Measurements from ENCODE around the gene ABCG1. TPM values are rescaled to one million over a fixed set of nuclear protein-coding genes. Genes with fewer than 3 reads are reported as not detected.

The ABCG1 gene
- polyA plus RNA-seq, 1 donor from 2014 or later: 14.2 TPM

- TF ChIP-seq SMC3 (conservative IDR thresholded peaks at IDR 0.05; ENCODE audit: poor library complexity): no peak
- TF ChIP-seq CTCF (IDR thresholded peaks at IDR 0.05; ENCODE audit: poor library complexity, severe bottlenecking): no peak
- no peak for TF ChIP-seq RAD21 (conservative IDR thresholded peaks at IDR 0.05)
- TF ChIP-seq MXI1 (conservative IDR thresholded peaks at IDR 0.05; ENCODE audit: poor library complexity, severe bottlenecking): no peak
- TF ChIP-seq POLR2AphosphoS5 (IDR thresholded peaks at IDR 0.05): no peak
- TF ChIP-seq EZH2 (IDR thresholded peaks at IDR 0.05; ENCODE audit: borderline replicate concordance, insufficient read depth, low read length, poor library complexity, severe bottlenecking): no peak
- no peak for TF ChIP-seq REST (IDR thresholded peaks at IDR 0.05; ENCODE audit: borderline replicate concordance)
- TF ChIP-seq TAF1 (IDR thresholded peaks at IDR 0.05; ENCODE audit: low read depth): no peak
- TF ChIP-seq EP300 (conservative IDR thresholded peaks at IDR 0.05; ENCODE audit: poor library complexity, severe bottlenecking): no peak
- H3K79me2 ChIP-seq (replicated peaks; ENCODE audit: insufficient read depth, low read length): no peaks in the 10 kb centered on the region
- no peaks in the 10 kb centered on the region for H3K36me3 ChIP-seq (ENCODE audit: insufficient read depth, low read length)
- H3K9ac ChIP-seq (ENCODE audit: low read length): no peak overlapping the region
- H2AFZ ChIP-seq (ENCODE audit: low read depth, low read length): no peak overlapping the region
- H3K4me3 ChIP-seq (ENCODE audit: low read length): no peak overlapping the region
- no peaks in the 10 kb centered on the region for H3F3A ChIP-seq (ENCODE audit: insufficient read depth, low read length, poor library complexity, severe bottlenecking)
- no peaks in the 10 kb centered on the region for H3K9me2 ChIP-seq (ENCODE audit: insufficient read depth, low read length)
- no peaks in the 10 kb centered on the region for H4K20me1 ChIP-seq (ENCODE audit: insufficient read depth)
- no peaks in the 10 kb centered on the region for H3K9me3 ChIP-seq (ENCODE audit: low read length)
- H3K27me3 ChIP-seq (ENCODE audit: insufficient read depth, low read depth, low read length): no peaks in the 10 kb centered on the region
- no peak overlapping the region for H3K27ac ChIP-seq (ENCODE audit: low read length)
- H3K4me2 ChIP-seq (ENCODE audit: low read length): no peak overlapping the region
Observed at GRCh38 chr21:42302794-42303193, 83.9 kb downstream of the ABCG1 start.

- TF ChIP-seq RAD21 (conservative IDR thresholded peaks at IDR 0.05): no peak
- no peak for TF ChIP-seq CTCF (IDR thresholded peaks at IDR 0.05; ENCODE audit: poor library complexity, severe bottlenecking)
- no peak for TF ChIP-seq EP300 (conservative IDR thresholded peaks at IDR 0.05; ENCODE audit: poor library complexity, severe bottlenecking)
- TF ChIP-seq POLR2AphosphoS5 (IDR thresholded peaks at IDR 0.05): no peak
- no peak for TF ChIP-seq REST (IDR thresholded peaks at IDR 0.05; ENCODE audit: borderline replicate concordance)
- TF ChIP-seq EZH2 (IDR thresholded peaks at IDR 0.05; ENCODE audit: borderline replicate concordance, insufficient read depth, low read length, poor library complexity, severe bottlenecking): no peak
- no peak for TF ChIP-seq TAF1 (IDR thresholded peaks at IDR 0.05; ENCODE audit: low read depth)
- TF ChIP-seq MXI1 (conservative IDR thresholded peaks at IDR 0.05; ENCODE audit: poor library complexity, severe bottlenecking): no peak
- TF ChIP-seq SMC3 (conservative IDR thresholded peaks at IDR 0.05; ENCODE audit: poor library complexity): no peak
- Histone ChIP-seq H3K36me3 (ENCODE audit: insufficient read depth, low read length) (no peaks in the 10 kb centered on the region), H3K9me2 (ENCODE audit: insufficient read depth, low read length) (no peaks in the 10 kb centered on the region), H3K9me3 (ENCODE audit: low read length) (no peaks in the 10 kb centered on the region), H3K27me3 (ENCODE audit: insufficient read depth, low read depth, low read length) (no peaks in the 10 kb centered on the region), H3K4me3 (ENCODE audit: low read length) (no peak overlapping the region), H4K20me1 (ENCODE audit: insufficient read depth) (no peaks in the 10 kb centered on the region), H3K79me2 (replicated peaks; ENCODE audit: insufficient read depth, low read length) (no peaks in the 10 kb centered on the region), H3K9ac (ENCODE audit: low read length) (no peak overlapping the region), H3K4me2 (ENCODE audit: low read length) (no peak overlapping the region), H2AFZ (ENCODE audit: low read depth, low read length) (no peak overlapping the region), H3K27ac (ENCODE audit: low read length) (no peak overlapping the region), H3F3A (ENCODE audit: insufficient read depth, low read length, poor library complexity, severe bottlenecking) (no peaks in the 10 kb centered on the region)
Observed at GRCh38 chr21:42303443-42303842, 84.5 kb downstream of the ABCG1 start.
